Ishikawa (cell line): ENCODE results near the gene SLC1A2.

Experiments
- CEBPB ChIP-seq: IDR thresholded peaks from 2 replicates; pipeline ENCODE4 v1.6.1; 2012
- CREB1 ChIP-seq: IDR thresholded peaks from 2 replicates; pipeline ENCODE4 v1.6.1; 2012; ENCODE audit warnings: low read depth
- EGR1 ChIP-seq: IDR thresholded peaks from 2 replicates; pipeline ENCODE4 v1.6.1; 2012
- EP300 ChIP-seq: IDR thresholded peaks from 2 replicates; pipeline ENCODE4 v1.6.1; 2012; ENCODE audit warnings: borderline replicate concordance
- FOXM1 ChIP-seq: IDR thresholded peaks from 2 replicates; pipeline ENCODE4 v1.6.1; 2012; ENCODE audit warnings: low read depth, borderline replicate concordance
- NFIC ChIP-seq: IDR thresholded peaks from 2 replicates; pipeline ENCODE4 v1.6.1; 2012
- RAD21 ChIP-seq: IDR thresholded peaks from 2 replicates; pipeline ENCODE4 v1.6.1; 2012; ENCODE audit warnings: low read depth
- TAF1 ChIP-seq: IDR thresholded peaks from 2 replicates; pipeline ENCODE4 v1.6.1; 2012; ENCODE audit warnings: low read depth, mild to moderate bottlenecking
- TCF12 ChIP-seq: IDR thresholded peaks from 2 replicates; pipeline ENCODE4 v1.6.1; 2012; ENCODE audit warnings: low read depth
- TEAD4 ChIP-seq: IDR thresholded peaks from 2 replicates; pipeline ENCODE4 v1.6.1; 2012
- YY1 ChIP-seq: IDR thresholded peaks from 2 replicates; pipeline ENCODE4 v1.6.1; 2012; ENCODE audit warnings: low read depth
- ZBTB7A ChIP-seq: IDR thresholded peaks from 2 replicates; pipeline ENCODE4 v1.6.1; 2012; ENCODE audit warnings: low read depth
- TF ChIP-seq, protein P1 (sequence below): IDR thresholded peaks from 2 replicates; pipeline ENCODE4 v1.6.1; 2012
- TF ChIP-seq, protein P2 (sequence below): IDR thresholded peaks from 2 replicates; pipeline ENCODE4 v1.6.1; 2012; ENCODE audit warnings: low read depth, mild to moderate bottlenecking
- TF ChIP-seq, protein P3 (sequence below): IDR thresholded peaks from 2 replicates; pipeline ENCODE4 v1.6.1; 2012

Gene SLC1A2

DNA sequence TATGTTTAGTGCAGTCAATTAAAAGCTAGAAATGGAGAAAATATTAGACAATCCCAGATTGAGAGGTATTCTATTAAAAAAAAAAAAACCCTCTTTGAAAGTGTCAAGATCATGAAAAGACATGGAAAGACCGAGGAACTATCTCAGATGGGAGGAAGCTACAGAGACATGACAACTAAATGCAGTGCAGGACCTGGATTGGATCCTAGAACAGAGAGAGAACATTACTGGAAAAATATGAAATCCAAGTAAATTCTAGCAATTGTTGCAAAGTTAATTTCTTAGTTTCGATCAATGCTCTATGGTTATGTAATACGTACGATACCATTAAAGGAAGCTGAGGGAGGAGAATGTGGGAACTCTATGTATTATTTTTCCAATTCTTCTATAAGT is 43.2 kb downstream of the SLC1A2 start:
- TF ChIP-seq EP300 = no peak
- no peak for TF ChIP-seq TAF1
- TF ChIP-seq YY1 = no peak
- no peak for TF ChIP-seq CREB1
- no peak for TF ChIP-seq CEBPB
- TF ChIP-seq ZBTB7A = no peak
- TF ChIP-seq, protein P1, sequence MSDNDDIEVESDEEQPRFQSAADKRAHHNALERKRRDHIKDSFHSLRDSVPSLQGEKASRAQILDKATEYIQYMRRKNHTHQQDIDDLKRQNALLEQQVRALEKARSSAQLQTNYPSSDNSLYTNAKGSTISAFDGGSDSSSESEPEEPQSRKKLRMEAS = no peak
- TF ChIP-seq, protein P2, sequence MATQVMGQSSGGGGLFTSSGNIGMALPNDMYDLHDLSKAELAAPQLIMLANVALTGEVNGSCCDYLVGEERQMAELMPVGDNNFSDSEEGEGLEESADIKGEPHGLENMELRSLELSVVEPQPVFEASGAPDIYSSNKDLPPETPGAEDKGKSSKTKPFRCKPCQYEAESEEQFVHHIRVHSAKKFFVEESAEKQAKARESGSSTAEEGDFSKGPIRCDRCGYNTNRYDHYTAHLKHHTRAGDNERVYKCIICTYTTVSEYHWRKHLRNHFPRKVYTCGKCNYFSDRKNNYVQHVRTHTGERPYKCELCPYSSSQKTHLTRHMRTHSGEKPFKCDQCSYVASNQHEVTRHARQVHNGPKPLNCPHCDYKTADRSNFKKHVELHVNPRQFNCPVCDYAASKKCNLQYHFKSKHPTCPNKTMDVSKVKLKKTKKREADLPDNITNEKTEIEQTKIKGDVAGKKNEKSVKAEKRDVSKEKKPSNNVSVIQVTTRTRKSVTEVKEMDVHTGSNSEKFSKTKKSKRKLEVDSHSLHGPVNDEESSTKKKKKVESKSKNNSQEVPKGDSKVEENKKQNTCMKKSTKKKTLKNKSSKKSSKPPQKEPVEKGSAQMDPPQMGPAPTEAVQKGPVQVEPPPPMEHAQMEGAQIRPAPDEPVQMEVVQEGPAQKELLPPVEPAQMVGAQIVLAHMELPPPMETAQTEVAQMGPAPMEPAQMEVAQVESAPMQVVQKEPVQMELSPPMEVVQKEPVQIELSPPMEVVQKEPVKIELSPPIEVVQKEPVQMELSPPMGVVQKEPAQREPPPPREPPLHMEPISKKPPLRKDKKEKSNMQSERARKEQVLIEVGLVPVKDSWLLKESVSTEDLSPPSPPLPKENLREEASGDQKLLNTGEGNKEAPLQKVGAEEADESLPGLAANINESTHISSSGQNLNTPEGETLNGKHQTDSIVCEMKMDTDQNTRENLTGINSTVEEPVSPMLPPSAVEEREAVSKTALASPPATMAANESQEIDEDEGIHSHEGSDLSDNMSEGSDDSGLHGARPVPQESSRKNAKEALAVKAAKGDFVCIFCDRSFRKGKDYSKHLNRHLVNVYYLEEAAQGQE = no peak
- TF ChIP-seq TEAD4 = no peak
- TF ChIP-seq RAD21 = no peak
- TF ChIP-seq EGR1 = no peak
- TF ChIP-seq, protein P3, sequence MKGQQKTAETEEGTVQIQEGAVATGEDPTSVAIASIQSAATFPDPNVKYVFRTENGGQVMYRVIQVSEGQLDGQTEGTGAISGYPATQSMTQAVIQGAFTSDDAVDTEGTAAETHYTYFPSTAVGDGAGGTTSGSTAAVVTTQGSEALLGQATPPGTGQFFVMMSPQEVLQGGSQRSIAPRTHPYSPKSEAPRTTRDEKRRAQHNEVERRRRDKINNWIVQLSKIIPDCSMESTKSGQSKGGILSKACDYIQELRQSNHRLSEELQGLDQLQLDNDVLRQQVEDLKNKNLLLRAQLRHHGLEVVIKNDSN = no peak
- TF ChIP-seq FOXM1 = no peak
- no peak for TF ChIP-seq NFIC
- no peak for TF ChIP-seq TCF12

DNA sequence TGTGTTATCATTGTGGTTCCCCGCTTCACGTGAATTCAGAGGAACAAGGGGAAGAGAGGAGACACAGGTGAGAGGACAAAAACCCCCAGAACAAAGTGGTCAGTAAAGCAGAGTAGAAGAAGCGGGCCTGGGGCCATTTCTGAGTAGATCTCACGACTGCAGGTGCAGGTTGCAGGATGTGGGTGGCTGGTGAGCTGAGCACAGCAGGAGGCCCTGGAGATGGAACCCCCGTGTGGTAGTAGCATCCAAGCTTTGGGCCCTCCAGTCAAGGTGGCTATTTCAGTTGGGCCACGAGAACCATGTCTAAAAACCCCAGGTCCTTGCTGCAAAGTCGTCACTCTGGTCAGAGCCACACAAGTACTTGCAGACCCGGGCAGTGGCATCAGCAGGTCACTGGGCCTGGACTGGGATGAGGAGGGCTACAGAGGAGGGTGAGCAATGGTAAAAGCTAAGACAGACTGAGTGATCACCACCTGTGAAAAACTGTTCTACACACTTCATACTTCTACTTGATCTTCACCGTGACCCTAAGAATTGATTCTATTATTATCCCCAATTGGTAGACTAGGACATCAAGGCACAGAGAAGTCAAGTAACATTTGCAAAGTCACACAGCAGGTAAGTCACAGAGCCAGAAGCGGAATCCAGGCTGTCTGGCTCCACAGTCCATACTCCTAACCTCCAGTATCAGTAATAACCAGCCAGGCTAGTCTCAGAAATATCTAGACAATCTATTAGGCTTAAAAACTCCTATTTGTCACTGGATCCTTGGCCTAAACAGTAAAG is 43.8 kb downstream of the SLC1A2 start:
- TF ChIP-seq, protein P1 = no peak
- no peak for TF ChIP-seq ZBTB7A
- no peak for TF ChIP-seq EGR1
- no peak for TF ChIP-seq EP300
- TF ChIP-seq TCF12 = no peak
- no peak for TF ChIP-seq TAF1
- no peak for TF ChIP-seq CEBPB
- TF ChIP-seq, protein P3 = no peak
- no peak for TF ChIP-seq NFIC
- TF ChIP-seq RAD21 = no peak
- no peak for TF ChIP-seq TEAD4
- no peak for TF ChIP-seq YY1
- no peak for TF ChIP-seq CREB1
- TF ChIP-seq, protein P2 = no peak
- no peak for TF ChIP-seq FOXM1

DNA sequence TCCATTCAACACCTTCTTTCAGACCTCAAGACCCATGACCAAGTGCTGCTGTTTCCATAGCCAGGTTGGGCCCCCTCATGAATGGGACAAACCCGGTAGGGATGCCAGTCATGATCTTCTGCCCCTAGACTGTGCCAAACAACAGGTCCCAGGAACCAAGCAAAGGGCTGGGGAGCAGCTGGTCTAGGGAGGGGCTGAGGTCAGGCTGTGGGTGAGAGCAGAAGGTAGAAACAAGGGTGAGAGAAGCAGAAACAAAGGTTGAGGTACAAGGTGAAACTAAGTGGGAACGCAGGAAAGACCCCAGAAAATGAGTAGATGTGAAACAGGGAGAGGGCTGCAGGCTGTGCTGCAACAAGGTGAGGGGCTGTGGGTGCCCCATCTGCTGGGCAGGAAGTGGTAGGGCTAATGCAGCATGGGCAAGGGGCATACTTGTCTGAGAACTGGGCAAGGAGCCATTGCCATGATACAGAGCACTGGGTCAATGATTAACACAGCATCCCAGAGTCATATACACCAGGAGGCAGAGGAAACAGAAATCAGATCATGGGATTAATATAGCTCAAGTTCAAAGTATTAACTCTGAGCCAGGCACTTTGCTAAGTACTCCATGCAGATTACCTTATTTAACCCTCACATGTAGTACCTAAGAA is 45.9 kb downstream of the SLC1A2 start:
- TF ChIP-seq ZBTB7A (no peak), FOXM1 (no peak), CEBPB (no peak), CREB1 (no peak), TCF12 (no peak), TAF1 (no peak), EP300 (no peak)
- TF ChIP-seq, protein P1 = no peak
- TF ChIP-seq, protein P3 = no peak

DNA sequence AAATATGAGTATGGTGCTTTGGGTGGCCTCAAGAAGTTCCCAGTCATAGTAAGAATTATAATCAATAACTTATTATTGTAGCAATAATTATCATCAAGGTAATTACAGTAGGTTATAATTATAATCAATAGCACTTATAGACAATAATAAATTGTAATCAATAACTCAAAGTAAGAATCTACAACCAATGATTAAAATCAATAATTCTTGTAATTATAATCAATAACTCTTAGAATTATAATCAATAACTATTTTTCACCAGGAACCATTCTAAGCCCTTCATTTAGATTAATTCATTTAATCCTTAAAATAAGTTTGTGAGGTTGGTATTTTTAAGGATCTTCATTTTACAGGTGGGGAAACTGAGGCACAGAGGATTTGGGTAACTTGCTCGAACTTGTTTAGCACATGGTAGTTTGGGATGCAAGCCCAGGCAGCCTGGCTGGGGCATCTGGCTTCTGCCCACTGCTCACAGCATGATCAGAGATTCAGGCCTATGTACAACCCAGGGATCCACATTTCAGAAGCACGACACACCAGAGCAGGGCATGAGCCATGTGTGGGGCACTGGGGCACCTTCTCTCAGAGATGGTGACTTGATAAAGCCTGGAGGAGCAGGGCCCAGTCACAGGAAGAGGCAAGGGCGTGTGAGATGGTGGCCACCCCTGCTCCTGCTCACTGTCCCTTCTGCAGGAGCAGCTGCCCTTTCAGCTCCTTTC is 46.6 kb downstream of the SLC1A2 start:
- TF ChIP-seq TAF1 = no peak
- TF ChIP-seq, protein P3 = no peak
- TF ChIP-seq RAD21 = no peak
- TF ChIP-seq, protein P2 = no peak
- TF ChIP-seq TCF12 = no peak
- TF ChIP-seq, protein P1 = no peak
- TF ChIP-seq CEBPB = no peak
- no peak for TF ChIP-seq YY1
- TF ChIP-seq EP300 = no peak
- TF ChIP-seq TEAD4 = no peak
- no peak for TF ChIP-seq ZBTB7A
- TF ChIP-seq CREB1 = no peak
- no peak for TF ChIP-seq EGR1
- TF ChIP-seq FOXM1 = no peak
- no peak for TF ChIP-seq NFIC
